Measurements from ENCODE around the gene CFAP91. TPM values are rescaled to one million over a fixed set of nuclear protein-coding genes. Genes with fewer than 3 reads are reported as not detected.
A peak's percentile ranks its signal among the peaks of the same experiment; 100 is the strongest.

Gene CFAP91
- total RNA-seq, 1 donor from 2014 or later = not detected

GRCh38 chr3:119659606-119660291 is 43.1 kb upstream of the CFAP91 start:
- no peaks in the 10 kb centered on the region for H3K36me3 Mint-ChIP-seq (ENCODE audit: low read depth)
- H3K4me1 Mint-ChIP-seq (ENCODE audit: low read depth) = peaks cover 9% of the 10 kb centered on the region
- no peaks in the 10 kb centered on the region for H3K9me3 Mint-ChIP-seq (ENCODE audit: low read depth)
- no peak overlapping the region for H3K4me3 Mint-ChIP-seq (ENCODE audit: unreplicated experiment)
- TF ChIP-seq, protein P1, sequence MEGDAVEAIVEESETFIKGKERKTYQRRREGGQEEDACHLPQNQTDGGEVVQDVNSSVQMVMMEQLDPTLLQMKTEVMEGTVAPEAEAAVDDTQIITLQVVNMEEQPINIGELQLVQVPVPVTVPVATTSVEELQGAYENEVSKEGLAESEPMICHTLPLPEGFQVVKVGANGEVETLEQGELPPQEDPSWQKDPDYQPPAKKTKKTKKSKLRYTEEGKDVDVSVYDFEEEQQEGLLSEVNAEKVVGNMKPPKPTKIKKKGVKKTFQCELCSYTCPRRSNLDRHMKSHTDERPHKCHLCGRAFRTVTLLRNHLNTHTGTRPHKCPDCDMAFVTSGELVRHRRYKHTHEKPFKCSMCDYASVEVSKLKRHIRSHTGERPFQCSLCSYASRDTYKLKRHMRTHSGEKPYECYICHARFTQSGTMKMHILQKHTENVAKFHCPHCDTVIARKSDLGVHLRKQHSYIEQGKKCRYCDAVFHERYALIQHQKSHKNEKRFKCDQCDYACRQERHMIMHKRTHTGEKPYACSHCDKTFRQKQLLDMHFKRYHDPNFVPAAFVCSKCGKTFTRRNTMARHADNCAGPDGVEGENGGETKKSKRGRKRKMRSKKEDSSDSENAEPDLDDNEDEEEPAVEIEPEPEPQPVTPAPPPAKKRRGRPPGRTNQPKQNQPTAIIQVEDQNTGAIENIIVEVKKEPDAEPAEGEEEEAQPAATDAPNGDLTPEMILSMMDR (IDR thresholded peaks at IDR 0.05) = no peak
- no peak for DNase-seq (ENCODE audit: low spot score)
- no peak overlapping the region for H3K27ac Mint-ChIP-seq (ENCODE audit: unreplicated experiment)
- no peaks in the 10 kb centered on the region for H3K27me3 Mint-ChIP-seq (ENCODE audit: low read depth)

DNA sequence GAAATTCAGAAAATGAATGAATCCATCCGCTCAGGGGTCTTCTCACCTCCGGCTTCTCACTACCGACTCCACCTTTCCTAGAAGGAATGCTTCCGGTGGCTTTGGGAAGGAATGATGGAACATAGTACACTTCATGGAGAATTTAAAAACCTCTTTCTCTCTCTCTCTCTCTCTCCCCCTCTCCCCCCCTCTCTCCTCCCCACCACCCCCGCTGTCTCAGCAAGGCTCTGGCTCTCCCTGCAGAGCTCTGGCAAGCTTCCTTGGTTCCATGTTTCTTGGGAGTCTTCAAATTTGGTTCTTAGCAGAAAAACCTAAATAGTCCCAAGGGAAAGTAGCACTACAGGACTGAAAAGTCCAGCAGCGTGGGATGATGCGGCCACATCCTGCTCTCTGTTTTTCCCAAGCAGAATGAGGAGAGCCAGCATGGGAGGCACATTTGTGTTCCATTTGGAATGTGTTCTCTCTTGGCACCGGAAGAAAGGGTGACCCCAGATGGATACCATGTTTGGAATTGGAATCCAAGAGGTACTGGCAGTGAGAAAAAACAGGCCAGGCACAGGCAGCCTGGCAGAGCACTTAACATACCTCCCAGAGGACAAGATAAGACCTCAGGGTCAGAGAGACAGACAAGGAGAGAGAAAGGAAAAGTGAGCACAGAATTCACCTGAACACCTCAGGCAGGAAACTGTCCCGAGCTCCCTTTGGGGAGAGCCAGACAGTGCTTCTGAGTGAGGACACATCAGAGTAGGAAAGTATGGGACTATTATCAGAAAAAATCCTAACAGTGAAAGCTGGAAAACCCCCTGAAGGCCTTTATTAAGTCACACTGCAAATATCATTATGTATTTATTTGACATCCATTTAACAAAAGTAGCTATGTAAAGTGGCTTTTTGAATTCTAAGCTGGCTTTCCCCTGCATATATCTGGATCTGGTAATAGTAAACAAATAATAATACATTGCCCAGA is 42.1 kb upstream of the CFAP91 start, which contains the start of gene POPDC2:
Gene POPDC2 (minus strand): TSS at position 116 of the 967 bp plus-strand sequence. CDS start 166 bp downstream, outside the sequence.
- Mint-ChIP-seq H3K36me3 (ENCODE audit: low read depth) (no peaks in the 10 kb centered on the region), H3K9me3 (ENCODE audit: low read depth) (no peaks in the 10 kb centered on the region), H3K27me3 (ENCODE audit: low read depth) (no peaks in the 10 kb centered on the region), H3K4me3 (ENCODE audit: unreplicated experiment) (no peak within 1 kb of the TSS), H3K27ac (ENCODE audit: unreplicated experiment) (peak within 1 kb of the TSS; percentile 46), H3K4me1 (ENCODE audit: low read depth) (peaks cover 9% of the 10 kb centered on the region)
- DNase-seq (ENCODE audit: low spot score) = no peak
- TF ChIP-seq, protein P1 (IDR thresholded peaks at IDR 0.05) = no peak

DNA sequence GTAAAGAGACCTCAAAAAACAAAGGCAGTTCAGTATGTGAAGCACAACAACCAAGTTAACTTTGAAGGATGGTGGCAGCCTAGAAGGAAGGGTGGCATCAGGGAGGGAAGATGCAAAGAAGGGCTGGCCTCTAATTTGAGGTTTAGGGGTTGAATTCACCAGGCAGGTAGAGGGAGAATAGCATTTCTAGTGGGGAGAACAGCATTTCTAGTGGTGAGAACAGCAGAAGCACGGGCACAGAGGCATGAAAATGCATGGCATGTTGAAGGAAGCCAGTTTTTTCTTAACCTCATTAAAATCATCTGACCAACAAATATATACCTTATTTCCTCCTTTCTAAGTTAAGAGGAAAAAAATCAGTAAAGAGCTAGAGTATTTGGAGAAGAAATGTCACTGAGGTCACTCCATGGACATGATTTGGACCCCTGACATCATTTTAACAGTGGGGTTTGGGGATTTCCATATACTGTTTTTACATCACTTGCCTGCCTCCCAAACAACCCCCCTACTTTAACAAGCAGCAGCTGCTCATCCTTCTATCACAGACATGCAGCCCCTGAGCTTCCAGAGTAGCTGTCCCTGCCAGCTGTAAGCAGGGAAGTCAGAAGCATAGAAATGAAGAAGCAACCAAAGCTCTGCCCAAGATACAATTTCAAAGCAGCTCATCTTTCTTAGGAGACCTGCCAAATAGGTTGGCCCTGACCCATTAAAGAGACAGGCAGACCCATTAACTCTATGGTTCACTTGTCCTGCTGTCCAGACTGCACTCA is 40.0 kb upstream of the CFAP91 start:
- Mint-ChIP-seq H3K9me3 (ENCODE audit: low read depth) (no peaks in the 10 kb centered on the region), H3K4me1 (ENCODE audit: low read depth) (peaks cover 9% of the 10 kb centered on the region), H3K27me3 (ENCODE audit: low read depth) (no peaks in the 10 kb centered on the region), H3K36me3 (ENCODE audit: low read depth) (no peaks in the 10 kb centered on the region), H3K27ac (ENCODE audit: unreplicated experiment) (no peak overlapping the region), H3K4me3 (ENCODE audit: unreplicated experiment) (no peak overlapping the region)
- DNase-seq (ENCODE audit: low spot score) = no peak
- TF ChIP-seq, protein P1 (IDR thresholded peaks at IDR 0.05) = peak; percentile 8

DNA sequence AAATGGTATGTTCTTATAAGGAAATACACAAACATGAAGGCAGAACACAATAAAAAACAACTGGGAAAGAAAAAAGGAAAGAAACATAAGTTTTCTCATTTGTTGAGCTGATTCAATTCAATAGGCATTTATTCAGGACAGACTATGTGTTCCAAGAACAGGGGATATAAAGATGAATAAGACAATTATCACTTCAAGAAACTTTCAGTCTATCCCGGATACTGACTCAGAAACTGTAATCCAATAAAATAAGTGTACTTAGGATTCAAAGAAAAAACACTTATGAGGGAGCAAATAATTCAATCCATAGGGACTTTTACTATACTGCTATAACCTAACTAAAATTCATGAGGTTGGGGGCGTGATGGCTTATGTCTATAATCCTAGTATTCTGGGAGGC is 38.9 kb upstream of the CFAP91 start:
- H3K4me1 Mint-ChIP-seq (ENCODE audit: low read depth) = peaks cover 9% of the 10 kb centered on the region
- no peak overlapping the region for H3K4me3 Mint-ChIP-seq (ENCODE audit: unreplicated experiment)
- H3K27me3 Mint-ChIP-seq (ENCODE audit: low read depth) = no peaks in the 10 kb centered on the region
- H3K27ac Mint-ChIP-seq (ENCODE audit: unreplicated experiment) = no peak overlapping the region
- no peak for DNase-seq (ENCODE audit: low spot score)
- no peaks in the 10 kb centered on the region for H3K9me3 Mint-ChIP-seq (ENCODE audit: low read depth)
- TF ChIP-seq, protein P1 (IDR thresholded peaks at IDR 0.05) = no peak
- H3K36me3 Mint-ChIP-seq (ENCODE audit: low read depth) = no peaks in the 10 kb centered on the region

- TF ChIP-seq, protein P1 (IDR thresholded peaks at IDR 0.05) = no peak
- Mint-ChIP-seq H3K27ac (ENCODE audit: unreplicated experiment) (no peak overlapping the region), H3K4me1 (ENCODE audit: low read depth) (peaks cover 9% of the 10 kb centered on the region), H3K4me3 (ENCODE audit: unreplicated experiment) (no peak overlapping the region), H3K27me3 (ENCODE audit: low read depth) (no peaks in the 10 kb centered on the region), H3K9me3 (ENCODE audit: low read depth) (no peaks in the 10 kb centered on the region), H3K36me3 (ENCODE audit: low read depth) (no peaks in the 10 kb centered on the region)
- DNase-seq (ENCODE audit: low spot score) = no peak
These were observed 38.5 kb upstream of the CFAP91 start for GRCh38 chr3:119664370-119664769.
